Liver (tissue), 3 donors: ENCODE data around the gene NAA10.

Source experiments
- CTCF ChIP-seq: fragments of 150-350 bp; IDR thresholded peaks from 2 replicates; pipeline ENCODE4 v1.5.1; 2017; ENCODE audit warnings: improper control_type of control experiment, low read depth, low read length; ENCODE audit not compliant: missing input control
- EGR1 ChIP-seq, 2 donors: IDR thresholded peaks; 2 replicates each; pipeline ENCODE4 v1.6.1; 2016 to 2018; ENCODE audit warnings: antibody characterized with exemption in 2 of 2, low read depth in 2 of 2
- FOXA1 ChIP-seq: IDR thresholded peaks from 2 replicates; pipeline ENCODE4 v1.6.1; 2016; ENCODE audit warnings: antibody characterized with exemption
- HNF4A ChIP-seq, 2 donors: conservative IDR thresholded peaks; 2 replicates each; pipeline ENCODE4 v1.6.1; 2016; ENCODE audit warnings: antibody characterized with exemption in 2 of 2, mild to moderate bottlenecking in 2 of 2
- MAX ChIP-seq: IDR thresholded peaks from 2 replicates; pipeline ENCODE4 v1.6.1; 2016; ENCODE audit warnings: antibody characterized with exemption
- RAD21 ChIP-seq, 2 donors: IDR thresholded peaks; 2 replicates each; pipeline ENCODE4 v1.6.1; 2016; ENCODE audit warnings: antibody characterized with exemption in 2 of 2, mild to moderate bottlenecking in 2 of 2
- REST ChIP-seq: IDR thresholded peaks from 2 replicates; pipeline ENCODE4 v1.6.1; 2016; ENCODE audit warnings: antibody characterized with exemption, mild to moderate bottlenecking
- SP1 ChIP-seq: IDR thresholded peaks from 2 replicates; pipeline ENCODE4 v1.6.1; 2018; ENCODE audit warnings: antibody characterized with exemption, mild to moderate bottlenecking
- YY1 ChIP-seq: IDR thresholded peaks from 2 replicates; pipeline ENCODE4 v1.6.1; 2016; ENCODE audit warnings: antibody characterized with exemption, mild to moderate bottlenecking
- TF ChIP-seq, protein P1 (sequence below): IDR thresholded peaks from 2 replicates; pipeline ENCODE4 v1.6.1; 2016; ENCODE audit warnings: antibody characterized with exemption
- TF ChIP-seq, protein P2 (sequence below): IDR thresholded peaks from 2 replicates; pipeline ENCODE4 v1.6.1; 2016; ENCODE audit warnings: antibody characterized with exemption
- donor health status: healthy.
- donor health status: healthy.

DNA sequence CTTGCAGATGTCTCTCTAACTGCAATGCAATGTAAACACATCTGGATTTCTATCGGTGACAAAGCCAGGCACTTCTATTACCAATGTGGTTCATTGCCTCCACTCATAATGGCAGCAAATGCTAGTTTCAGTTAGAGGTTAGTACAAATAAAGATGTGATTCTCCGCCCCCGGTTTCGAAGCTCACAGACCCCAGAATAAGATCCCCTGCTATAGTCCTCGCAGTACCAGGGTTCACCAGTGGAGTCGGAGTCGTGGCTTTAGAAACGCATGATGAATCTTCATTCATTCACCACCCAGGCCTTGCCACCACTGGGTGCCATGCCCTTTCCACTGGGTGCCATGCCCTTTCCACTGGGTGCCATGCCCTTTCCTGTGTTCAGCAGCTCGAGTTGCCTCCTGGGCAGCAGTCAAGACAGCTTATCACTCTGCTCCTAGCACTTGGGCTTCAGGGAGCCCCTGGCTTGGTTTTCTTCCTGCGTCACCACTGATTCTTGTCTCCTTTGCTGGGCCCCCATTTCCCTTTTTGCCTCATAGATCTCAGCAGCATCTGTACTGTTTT, 3.5 kb upstream of the NAA10 start:
- TF ChIP-seq RAD21 (IDR thresholded peaks at IDR 0.05) (no peak), HNF4A (conservative IDR thresholded peaks at IDR 0.05) (no peak), CTCF (no peak), YY1 (no peak), SP1 (no peak), MAX (no peak), REST (no peak), FOXA1 (no peak), EGR1 (IDR thresholded peaks at IDR 0.05; ENCODE audit: low read depth in 2 of 2) (no peak)
- TF ChIP-seq, protein P1, sequence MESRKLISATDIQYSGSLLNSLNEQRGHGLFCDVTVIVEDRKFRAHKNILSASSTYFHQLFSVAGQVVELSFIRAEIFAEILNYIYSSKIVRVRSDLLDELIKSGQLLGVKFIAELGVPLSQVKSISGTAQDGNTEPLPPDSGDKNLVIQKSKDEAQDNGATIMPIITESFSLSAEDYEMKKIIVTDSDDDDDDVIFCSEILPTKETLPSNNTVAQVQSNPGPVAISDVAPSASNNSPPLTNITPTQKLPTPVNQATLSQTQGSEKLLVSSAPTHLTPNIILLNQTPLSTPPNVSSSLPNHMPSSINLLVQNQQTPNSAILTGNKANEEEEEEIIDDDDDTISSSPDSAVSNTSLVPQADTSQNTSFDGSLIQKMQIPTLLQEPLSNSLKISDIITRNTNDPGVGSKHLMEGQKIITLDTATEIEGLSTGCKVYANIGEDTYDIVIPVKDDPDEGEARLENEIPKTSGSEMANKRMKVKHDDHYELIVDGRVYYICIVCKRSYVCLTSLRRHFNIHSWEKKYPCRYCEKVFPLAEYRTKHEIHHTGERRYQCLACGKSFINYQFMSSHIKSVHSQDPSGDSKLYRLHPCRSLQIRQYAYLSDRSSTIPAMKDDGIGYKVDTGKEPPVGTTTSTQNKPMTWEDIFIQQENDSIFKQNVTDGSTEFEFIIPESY = no peak
- TF ChIP-seq, protein P2, sequence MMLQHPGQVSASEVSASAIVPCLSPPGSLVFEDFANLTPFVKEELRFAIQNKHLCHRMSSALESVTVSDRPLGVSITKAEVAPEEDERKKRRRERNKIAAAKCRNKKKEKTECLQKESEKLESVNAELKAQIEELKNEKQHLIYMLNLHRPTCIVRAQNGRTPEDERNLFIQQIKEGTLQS = no peak
